ENCODE results near the gene TMEM139. TPM values are rescaled to one million over a fixed set of nuclear protein-coding genes. Genes with fewer than 3 reads are reported as not detected.
"Not testable (repeated sequence)": the region's sequence is repeated elsewhere in the genome, so short reads cannot be mapped to it uniquely, and the experiment has no call there.

TMEM139 gene
- total RNA-seq, 1 donor from 2014 or later, result 14.5 TPM

GRCh38 chr7:143257501-143257900 is 27.3 kb upstream of the TMEM139 start:
- DNase-seq (ENCODE audit: low read depth), result no peak
- no peak overlapping the region for H3K4me3 ChIP-seq (ENCODE audit: low read depth, low read length)
- no peak for TF ChIP-seq CTCF (conservative IDR thresholded peaks at IDR 0.05; ENCODE audit: low read depth, low read length)

- no peak overlapping the region for H3K4me3 ChIP-seq (ENCODE audit: low read depth, low read length)
- no peak for TF ChIP-seq CTCF (conservative IDR thresholded peaks at IDR 0.05; ENCODE audit: low read depth, low read length)
- no peak for DNase-seq (ENCODE audit: low read depth)
Measured at GRCh38 chr7:143258831-143259230, 25.9 kb upstream of the TMEM139 start.

- DNase-seq (ENCODE audit: low read depth), result no peak
- TF ChIP-seq CTCF (conservative IDR thresholded peaks at IDR 0.05; ENCODE audit: low read depth, low read length), result no peak
Measured at GRCh38 chr7:143259765-143260164, 25.0 kb upstream of the TMEM139 start.

GRCh38 chr7:143261901-143262300 is 22.9 kb upstream of the TMEM139 start:
- no peak for DNase-seq (ENCODE audit: low read depth)
- no peak for TF ChIP-seq CTCF (conservative IDR thresholded peaks at IDR 0.05; ENCODE audit: low read depth, low read length)
- no peak overlapping the region for H3K4me3 ChIP-seq (ENCODE audit: low read depth, low read length)

More at GRCh38 chr7:143259765-143260164, 25.0 kb upstream of the TMEM139 start:
- H3K4me3 ChIP-seq (ENCODE audit: low read depth, low read length), result no peak overlapping the region

GRCh38 chr7:143263266-143264195 is 21.2 kb upstream of the TMEM139 start, which contains the start of gene GSTK1:
GSTK1 (plus strand) TSS chr7:143263441; CDS start chr7:143263514, 73 bp downstream.
- no peak for TF ChIP-seq CTCF (conservative IDR thresholded peaks at IDR 0.05; ENCODE audit: low read depth, low read length)
- no peak for DNase-seq (ENCODE audit: low read depth)
- peak within 1 kb of the TSS; percentile 63 for H3K4me3 ChIP-seq (ENCODE audit: low read depth, low read length)

- peak overlapping the region; percentile 63 for H3K4me3 ChIP-seq (ENCODE audit: low read depth, low read length)
- DNase-seq (ENCODE audit: low read depth), result not testable (repeated sequence)
Measured at GRCh38 chr7:143264196-143264568, 20.6 kb upstream of the TMEM139 start.

- TF ChIP-seq CTCF (conservative IDR thresholded peaks at IDR 0.05; ENCODE audit: low read depth, low read length), result no peak
- no peak for DNase-seq (ENCODE audit: low read depth)
- H3K4me3 ChIP-seq (ENCODE audit: low read depth, low read length), result no peak overlapping the region
Measured at GRCh38 chr7:143265017-143265693, 19.6 kb upstream of the TMEM139 start.
